GM19467 (cell line): Measurements from ENCODE around the gene IL32.
A peak's percentile ranks its signal among the peaks of the same experiment; 100 is the strongest.
"Not testable (repeated sequence)": the region's sequence is repeated elsewhere in the genome, so short reads cannot be mapped to it uniquely, and the experiment has no call there.

Experiments used
- ATAC-seq: cut with Tn5 transposase; IDR thresholded peaks from one replicate; pipeline ENCODE4 v1.9.1; 2021; ENCODE audit warnings: mild to moderate bottlenecking, moderate library complexity; ENCODE audit not compliant: unreplicated experiment

The IL32 gene

DNA sequence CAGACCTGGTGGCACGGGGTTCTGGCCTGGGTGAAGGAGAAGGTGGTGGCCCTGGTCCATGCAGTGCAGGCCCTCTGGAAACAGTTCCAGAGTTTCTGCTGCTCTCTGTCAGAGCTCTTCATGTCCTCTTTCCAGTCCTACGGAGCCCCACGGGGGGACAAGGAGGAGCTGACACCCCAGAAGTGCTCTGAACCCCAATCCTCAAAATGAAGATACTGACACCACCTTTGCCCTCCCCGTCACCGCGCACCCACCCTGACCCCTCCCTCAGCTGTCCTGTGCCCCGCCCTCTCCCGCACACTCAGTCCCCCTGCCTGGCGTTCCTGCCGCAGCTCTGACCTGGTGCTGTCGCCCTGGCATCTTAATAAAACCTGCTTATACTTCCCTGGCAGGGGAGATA lies 3.7 kb downstream of the IL32 start:
- ATAC-seq: not testable (repeated sequence)

DNA sequence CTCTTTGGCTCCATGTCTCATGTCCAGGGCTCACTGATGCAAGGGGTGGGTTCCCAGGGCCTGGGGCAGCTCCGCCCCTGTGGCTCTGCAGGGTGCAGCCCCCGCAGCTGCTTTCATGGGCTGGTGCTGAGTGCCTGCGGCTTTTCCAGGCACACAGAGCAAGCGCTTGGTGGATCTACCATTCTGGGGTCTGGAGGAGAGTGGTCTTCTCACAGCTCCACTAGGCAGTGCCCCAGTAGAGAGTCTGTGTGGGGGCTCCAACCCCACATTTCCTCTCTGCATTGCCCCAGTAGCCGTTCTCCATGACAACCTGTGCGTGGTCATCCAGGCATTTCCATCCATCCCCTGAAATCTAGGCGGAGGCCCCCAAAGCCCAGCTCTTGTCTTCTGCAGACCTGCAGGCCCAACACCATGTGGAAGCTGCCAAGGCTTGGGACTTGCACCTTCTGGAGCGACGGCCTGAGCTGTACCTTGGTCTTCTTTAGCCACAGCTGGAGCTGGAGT lies 5.2 kb downstream of the IL32 start:
- no peak for ATAC-seq

DNA sequence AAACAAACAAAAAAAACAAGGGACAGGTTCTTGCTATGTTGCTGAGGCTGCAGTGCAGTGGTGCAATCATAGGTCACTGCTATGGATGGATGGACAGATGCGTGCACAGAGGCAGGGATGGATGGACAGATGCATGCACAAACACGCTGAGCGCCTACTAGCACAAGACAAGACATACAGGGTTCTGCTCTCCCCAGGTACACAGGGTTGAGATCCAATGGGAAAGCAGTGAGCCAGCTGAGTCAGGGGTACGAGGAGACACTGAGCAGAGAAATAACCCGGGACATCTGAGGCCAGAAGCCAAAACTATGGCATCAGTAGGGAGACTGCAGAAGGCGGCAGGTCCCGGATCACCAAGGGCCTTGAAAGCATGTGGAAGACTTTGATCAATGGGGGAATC lies 6.2 kb downstream of the IL32 start:
- no peak for ATAC-seq

GRCh38 chr16:3072148-3072547 lies 6.7 kb downstream of the IL32 start:
- not testable (repeated sequence) for ATAC-seq

- not testable (repeated sequence) for ATAC-seq
Measured at GRCh38 chr16:3072576-3073263, 7.3 kb downstream of the IL32 start.

DNA sequence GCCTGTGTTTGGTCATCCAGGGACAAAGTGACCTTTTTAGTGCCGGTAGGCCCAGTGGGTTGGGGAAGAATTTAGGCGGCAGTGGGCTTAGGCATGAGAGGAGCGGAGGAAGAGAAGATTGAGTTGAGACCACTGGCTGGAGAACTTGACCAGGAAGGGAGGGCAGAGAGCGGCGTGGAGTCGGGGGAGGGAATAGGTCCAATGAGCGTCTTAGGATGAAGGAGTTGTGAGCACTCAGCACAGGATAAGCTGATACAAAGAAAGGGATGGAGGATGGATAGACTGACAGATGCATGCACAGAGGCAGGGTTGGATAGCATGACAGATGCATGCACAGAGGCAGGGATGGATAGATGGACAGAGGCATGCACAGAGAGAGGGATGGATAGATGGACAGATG lies 8.0 kb downstream of the IL32 start:
- ATAC-seq: no peak

DNA sequence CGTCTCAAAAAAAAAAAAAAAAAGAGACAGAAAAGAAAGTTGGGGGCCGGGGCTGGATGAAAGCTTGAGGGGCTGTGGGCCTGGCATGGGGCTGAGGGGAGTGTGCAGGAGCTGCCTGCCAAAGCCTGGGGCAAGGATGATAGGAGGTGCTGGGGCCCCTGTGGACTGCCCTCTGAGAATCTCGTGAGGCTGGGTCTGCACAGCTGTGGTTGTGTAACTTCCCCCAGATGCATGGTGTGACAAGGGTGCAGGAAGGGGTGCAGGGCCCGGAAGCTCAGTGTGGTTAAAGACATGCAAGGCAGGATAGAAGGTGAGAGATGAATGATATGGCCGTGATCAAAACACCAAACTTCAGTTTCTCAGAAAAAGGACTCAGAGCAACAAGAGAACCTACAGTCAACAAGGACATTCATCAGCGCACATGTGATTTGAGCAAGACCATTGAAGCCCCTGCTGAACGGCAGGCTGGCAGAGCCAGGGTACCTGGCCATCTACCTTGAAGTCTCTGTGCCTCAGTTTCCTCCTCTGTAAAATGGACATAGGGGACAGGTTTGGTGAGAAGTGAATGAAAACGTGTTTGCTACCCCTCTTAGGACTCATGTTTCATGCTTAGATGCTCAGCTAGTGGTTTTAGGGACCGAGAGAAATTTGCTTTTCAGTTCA lies 9.6 kb downstream of the IL32 start:
- ATAC-seq: peak; percentile 74

- ATAC-seq: no peak
Measured at GRCh38 chr16:3075523-3075915, 10.1 kb downstream of the IL32 start.

DNA sequence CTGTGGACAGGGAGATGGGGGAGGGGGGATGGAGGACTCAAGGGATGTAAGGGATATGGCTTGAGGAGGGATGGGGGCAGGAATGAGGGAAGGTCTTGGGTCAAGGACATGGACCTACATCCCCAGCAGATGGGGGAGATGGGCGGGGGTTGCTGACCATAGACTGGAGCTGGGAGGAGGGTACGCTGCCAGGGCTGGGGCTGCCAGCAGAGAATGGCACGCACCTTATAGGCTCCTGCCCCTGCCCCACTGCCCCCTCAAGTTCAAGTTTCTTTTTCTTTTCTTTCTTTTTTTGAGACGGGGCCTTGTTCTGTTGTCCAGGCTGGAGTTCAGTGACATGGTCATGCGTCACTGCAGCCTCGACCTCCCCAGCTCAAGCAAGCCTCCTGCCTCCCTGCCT lies 10.5 kb downstream of the IL32 start:
- ATAC-seq: not testable (repeated sequence)

- no peak for ATAC-seq
Measured at GRCh38 chr16:3076577-3076976, 11.1 kb downstream of the IL32 start.

- ATAC-seq: no peak
Measured at GRCh38 chr16:3080024-3080423, 14.6 kb downstream of the IL32 start.

- not testable (repeated sequence) for ATAC-seq
Measured at GRCh38 chr16:3081957-3082356, 16.5 kb downstream of the IL32 start.

- not testable (repeated sequence) for ATAC-seq
Measured at GRCh38 chr16:3083408-3083807, 18.0 kb downstream of the IL32 start.

DNA sequence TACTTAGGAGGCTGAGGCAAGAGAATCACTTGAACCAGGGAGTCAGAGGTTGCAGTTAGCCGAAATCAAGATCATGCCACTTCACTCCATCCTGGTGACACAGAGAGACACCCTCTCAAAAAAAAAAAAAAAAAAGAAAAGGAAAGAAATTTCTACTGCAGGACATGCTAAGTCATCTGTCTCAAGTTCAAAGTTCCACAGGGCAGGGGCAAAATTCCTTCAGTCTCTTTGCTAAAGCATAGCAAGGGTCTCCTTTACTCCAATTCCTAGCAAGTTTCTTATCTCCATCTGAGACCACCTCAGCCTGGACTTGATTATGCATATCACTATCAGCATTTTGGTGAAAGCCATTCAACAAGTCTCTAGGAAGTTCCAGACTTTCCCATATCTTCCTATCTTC lies 19.1 kb downstream of the IL32 start:
- no peak for ATAC-seq

DNA sequence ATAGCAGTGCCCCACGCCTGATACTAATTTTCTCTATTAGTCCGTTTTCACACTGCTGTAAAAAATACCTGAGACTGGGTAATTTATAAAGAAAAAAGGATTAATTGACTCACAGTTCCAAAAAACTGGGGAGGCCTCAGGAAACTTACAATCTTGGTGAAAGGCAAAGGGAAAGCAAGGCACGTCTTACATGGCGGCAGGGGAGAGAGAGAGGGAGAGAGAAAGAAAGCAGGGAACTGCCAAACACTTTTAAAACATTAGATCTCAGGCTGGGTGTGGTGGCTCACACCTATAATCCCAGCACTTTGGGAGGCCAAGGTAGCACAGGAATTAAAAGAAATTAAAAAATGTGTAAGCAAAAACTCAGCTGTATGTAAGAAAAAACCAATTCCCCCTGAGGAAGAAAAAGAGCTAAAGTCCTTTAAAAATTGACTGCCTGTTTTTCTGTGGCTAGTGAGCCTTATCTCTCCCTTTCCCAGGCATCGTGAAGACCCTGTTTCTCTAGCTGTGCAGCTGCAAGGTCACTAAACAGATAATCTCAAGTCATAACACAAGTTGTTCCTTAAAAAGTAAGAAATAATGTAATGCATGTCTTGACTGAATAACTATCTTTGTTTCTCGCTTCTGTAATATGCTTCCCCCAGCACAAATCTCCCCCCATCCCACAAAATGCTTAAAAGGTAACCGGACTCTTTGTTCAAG lies 19.7 kb downstream of the IL32 start:
- ATAC-seq: no peak

DNA sequence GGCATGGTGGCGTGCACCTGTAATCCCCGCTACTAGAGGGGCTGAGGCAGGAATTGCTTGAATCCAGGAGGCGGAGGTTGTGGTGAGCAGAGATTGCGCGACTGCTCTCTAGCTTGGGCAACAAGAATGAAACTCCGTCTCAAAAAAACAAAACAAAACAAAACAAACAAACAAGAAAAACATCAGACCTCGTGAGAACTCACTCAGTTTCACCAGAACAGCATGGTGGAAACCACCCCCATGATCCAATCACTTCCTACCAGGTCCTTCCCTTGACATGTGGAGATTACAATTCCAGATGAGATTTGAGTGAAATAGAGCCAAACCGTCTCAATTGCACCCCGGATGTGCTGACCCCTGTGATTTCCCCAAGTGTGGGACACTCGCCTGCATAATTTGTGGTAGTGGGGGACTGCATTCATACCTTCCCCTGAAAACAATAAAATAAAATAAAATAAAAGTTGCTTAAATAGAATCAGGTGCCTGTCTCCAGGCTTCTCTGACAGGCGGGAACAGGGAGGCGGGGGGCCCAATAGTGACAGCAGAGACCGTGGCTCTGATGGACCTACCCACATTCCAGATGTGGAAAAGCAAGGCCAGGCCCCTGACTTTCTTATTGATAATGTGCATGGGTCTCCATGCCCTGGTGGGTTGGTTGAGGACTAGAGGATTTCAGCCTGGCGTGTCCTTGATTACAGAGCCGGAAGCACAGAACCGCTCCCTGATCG lies 20.6 kb downstream of the IL32 start:
- ATAC-seq: no peak

DNA sequence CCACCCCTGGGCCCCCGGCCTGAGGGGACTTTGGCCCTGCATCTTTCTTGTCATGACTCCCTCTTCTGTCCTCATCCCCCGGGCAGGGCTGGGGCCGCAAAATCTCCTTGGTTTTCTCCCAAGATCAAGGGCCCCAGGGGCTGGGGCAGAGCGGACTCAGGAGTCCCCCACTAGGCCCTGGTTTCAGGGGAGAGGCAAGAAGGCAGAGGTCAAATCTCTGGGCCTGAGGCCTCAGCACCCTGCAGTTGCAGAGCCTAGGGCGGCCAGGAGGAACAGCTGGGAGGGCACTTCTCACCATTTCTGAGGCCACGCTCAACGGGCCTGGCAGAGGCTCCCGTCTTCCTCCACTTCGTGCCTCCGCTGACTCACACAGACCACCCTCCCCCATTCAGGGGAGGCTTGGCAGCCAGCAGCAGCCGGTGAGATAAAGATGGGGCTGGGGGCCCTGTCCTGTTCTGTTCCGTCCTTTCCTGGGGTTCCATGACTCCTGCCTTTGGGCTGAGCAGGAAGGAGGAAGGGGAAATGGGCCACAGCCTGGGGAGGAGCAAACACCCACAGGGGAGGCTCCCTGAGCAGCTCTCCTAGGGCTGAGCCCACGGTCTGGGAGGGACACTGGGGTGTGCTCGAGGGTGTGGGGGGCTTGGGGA lies 21.3 kb downstream of the IL32 start:
- ATAC-seq: no peak

DNA sequence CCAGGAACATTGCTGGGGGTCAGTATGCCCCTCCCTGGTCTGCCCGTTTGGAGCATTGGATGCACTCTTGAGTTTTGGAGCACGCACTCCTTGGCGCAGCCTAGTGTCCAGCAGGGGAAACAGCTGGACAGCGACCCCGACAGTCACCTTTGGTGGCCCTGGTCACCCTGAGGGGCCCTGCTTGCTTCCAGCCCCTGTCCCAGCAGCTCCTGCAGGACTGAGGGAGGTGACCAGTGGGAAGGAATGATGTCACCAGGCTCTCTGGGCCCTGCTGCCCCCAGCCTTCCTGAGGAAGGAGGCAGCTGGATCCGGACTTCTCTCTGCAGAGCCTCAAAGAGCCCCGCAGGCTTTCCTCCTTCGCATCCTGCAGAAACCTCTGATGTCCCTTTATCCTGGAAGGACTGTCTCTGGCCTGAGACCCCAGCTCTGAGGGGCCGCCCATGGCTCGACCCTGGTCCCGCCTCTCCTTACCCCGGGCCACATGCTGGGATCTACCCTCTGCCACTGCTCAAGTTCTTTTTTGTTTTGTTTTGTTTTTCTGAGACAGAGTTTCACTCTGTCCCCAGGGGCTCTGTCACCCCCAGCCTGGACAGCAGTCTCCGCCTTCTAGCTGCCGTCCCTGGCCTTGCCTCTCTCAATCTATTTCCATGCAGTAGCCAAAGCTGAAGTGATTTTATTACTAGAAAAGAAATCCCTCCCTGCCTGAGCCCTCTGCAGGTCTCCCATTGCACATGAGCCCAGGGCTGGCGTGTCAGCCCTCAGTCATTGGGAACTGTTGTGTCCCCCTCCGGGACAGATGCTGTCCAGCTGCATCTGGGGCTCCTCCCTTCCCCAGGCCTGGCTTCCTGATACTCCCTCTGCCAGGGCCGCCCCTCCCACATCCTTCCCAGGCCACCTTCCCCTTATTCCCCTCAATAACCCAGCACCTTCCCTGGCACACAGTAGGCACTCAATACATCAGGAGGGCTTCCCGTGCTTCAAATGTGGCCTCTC lies 22.1 kb downstream of the IL32 start:
- ATAC-seq: no peak

DNA sequence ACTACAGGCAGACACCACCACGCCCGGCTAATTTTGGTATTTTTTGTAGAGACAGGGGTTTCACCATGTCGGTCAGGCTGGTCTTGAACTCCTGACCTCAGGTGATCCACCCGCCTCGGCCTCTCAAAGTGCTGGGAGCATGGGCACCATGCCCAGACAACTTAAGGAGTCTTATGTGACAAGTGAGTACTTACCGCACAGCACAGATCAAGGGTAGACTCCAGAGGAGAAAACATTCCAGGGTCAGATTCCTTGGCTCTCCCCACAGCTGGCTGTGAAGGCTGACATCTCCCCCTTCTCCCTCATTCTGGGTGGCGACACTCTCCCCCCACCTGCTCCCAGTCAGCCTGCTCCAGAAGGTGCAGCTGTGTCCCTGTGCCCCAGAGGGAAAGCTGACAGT lies 23.0 kb downstream of the IL32 start:
- no peak for ATAC-seq
